Epithelial cell of esophagus (primary cell): ENCODE results near the gene COL8A1.

Experiments
- DNase-seq: peaks from one replicate; pipeline ENCODE4 v3.0.0; 2010; ENCODE audit warnings: low read depth
- H3K4me3 ChIP-seq: 2 replicates; pipeline ENCODE4 v1.5.1; 2011; ENCODE audit warnings: mild to moderate bottlenecking, low read length, control low read depth
- CTCF ChIP-seq: IDR thresholded peaks from 2 replicates; pipeline ENCODE4 v1.5.1; 2011; ENCODE audit warnings: low read depth, mild to moderate bottlenecking, low read length, control low read depth, inconsistent platforms; ENCODE audit not compliant: insufficient read depth; ENCODE audit errors: missing control alignments

Gene COL8A1

DNA sequence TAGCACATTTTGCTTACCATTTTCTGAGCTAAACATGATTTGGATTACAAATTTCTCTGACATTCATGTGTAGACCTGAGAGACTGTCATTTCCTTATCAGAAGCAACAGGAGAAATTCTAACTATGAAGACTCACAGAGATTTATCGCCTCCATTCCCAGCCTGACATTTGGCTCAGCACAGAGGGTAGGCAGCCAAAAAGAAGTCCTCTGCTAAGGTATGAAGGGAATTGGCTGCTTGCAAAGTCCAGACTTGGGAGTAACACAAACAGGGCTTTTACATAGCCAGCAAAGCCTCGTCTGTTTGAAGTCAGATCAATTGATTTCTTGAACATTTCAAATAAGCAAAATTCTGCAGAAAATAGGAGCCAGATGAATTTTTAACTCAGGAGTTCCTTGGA is 122.2 kb downstream of the COL8A1 start:
- TF ChIP-seq CTCF, result no peak
- no peak overlapping the region for H3K4me3 ChIP-seq
- no peak for DNase-seq

- no peak overlapping the region for H3K4me3 ChIP-seq
- TF ChIP-seq CTCF, result no peak
- DNase-seq, result peak; percentile 41
Observed at GRCh38 chr3:99761415-99762165, 123.2 kb downstream of the COL8A1 start.

DNA sequence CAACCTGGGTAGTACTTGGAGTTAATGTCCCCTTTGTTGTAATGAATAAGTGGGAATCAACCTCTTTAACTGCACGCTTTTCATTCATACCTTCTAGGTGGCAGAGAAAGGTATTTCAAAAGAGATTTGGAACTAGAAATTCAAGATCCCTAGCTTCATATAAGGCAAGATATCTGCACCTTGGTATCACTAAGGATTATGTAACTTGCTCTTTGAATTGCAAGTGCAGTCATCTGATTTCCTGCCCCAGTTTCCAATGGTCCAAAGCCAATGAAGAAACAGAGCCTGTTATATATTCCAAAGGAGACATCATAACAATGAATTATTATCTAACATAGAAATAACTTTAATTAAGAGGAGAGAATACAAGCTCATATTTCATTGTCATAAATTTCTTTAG is 124.5 kb downstream of the COL8A1 start:
- TF ChIP-seq CTCF, result no peak
- peak; percentile 30 for DNase-seq
- no peak overlapping the region for H3K4me3 ChIP-seq

DNA sequence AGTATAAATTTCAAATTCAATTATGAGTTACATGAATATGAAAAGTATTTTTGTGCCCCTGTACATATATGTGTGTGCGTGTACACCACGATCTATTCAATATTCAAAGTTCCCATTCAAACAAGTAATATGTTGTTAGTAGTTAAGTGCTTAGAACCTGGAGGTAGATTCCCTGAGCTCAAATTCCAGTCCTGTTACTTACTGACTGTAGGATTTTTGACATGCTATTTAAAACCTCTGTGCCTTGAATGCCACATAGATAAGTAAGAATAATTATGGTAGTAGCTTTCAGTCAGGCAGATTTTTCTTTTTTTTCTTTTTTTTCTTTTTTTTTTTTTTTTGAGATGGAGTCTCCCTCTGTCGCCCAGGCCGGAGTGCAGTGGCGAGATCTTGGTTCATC is 126.0 kb downstream of the COL8A1 start:
- TF ChIP-seq CTCF, result no peak
- no peak overlapping the region for H3K4me3 ChIP-seq
- no peak for DNase-seq

DNA sequence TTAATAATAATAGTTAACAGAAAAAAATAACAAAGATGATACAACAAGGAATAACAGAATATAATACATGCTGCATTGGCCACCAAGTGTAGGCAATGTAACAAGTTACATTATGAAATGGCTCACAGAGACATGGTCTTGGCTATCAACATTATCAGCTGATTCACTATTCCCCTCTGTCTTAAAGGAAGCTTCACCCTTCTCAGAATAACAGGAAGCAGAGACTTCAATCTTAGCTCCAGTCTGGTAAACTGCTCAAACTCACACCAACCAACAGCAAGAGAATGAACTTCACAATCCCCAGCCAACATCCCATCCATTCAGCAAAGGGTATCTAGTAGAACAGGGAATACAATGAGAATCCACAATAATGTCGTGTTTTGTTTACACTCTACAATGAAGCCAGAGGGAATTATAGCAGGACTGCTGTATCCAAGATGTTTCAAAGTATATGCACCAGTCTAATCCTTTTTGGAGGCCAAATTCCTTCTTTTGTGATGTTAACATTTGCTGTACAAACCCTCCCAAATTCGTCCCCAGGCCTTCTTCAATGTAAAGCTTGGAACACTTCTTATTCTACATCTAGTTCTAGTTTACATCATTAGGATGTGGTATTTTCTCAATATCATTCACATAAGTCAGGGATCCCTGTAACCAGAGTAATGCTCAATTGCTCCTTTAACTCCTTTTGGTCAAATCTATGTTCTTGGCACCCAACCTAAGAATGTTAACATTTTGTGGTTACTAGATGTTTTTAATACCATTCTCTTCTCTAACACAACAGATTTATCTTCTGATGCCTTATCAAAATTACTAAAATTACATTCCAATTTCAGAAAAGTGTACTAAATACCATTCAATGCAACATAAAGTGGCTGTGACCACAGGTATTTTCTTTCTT is 126.9 kb downstream of the COL8A1 start:
- TF ChIP-seq CTCF, result no peak
- no peak for DNase-seq
- no peak overlapping the region for H3K4me3 ChIP-seq

DNA sequence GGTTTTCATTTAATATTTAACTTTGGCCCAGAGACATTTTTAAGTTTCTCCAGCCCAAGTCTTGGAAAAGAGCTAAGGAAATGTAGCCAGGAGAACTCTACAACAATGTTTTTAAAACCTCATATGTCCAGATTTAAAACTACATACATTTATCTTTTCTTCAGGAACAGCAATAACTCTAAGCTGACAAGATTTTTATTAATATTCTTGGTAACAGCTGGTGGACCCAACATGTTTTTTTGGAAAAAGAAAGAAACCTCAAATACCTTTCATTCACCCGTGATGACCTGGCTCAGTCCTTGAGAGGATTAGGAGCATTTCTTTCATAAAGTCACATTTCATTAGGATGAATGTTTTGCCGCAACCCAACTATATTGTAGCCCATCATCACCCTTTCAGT is 128.9 kb downstream of the COL8A1 start:
- no peak for TF ChIP-seq CTCF
- DNase-seq, result no peak
- no peak overlapping the region for H3K4me3 ChIP-seq

- no peak overlapping the region for H3K4me3 ChIP-seq
- no peak for TF ChIP-seq CTCF
- DNase-seq, result peak; percentile 8
Observed at GRCh38 chr3:99768126-99768525, 129.7 kb downstream of the COL8A1 start.
